HK-2 (cell line): ENCODE results near the gene PHLDA3.
A peak's percentile ranks its signal among the peaks of the same experiment; 100 is the strongest.

Experiments used
- DNase-seq: peaks from one replicate; pipeline ENCODE4 v3.0.0-alpha.2; 2018; ENCODE audit not compliant: unreplicated experiment

The PHLDA3 gene

GRCh38 chr1:201461645-201462441 is 7.1 kb downstream of the PHLDA3 start:
- DNase-seq: peak; percentile 98

GRCh38 chr1:201460814-201461644 is 8.0 kb downstream of the PHLDA3 start:
- DNase-seq: peak; percentile 83

- DNase-seq: no peak
Observed at GRCh38 chr1:201459775-201460174, 9.2 kb downstream of the PHLDA3 start.

- no peak for DNase-seq
Observed at GRCh38 chr1:201459052-201459451, 9.9 kb downstream of the PHLDA3 start.

- no peak for DNase-seq
Observed at GRCh38 chr1:201457508-201457960, 11.5 kb downstream of the PHLDA3 start.

- DNase-seq: peak; percentile 87
Observed at GRCh38 chr1:201456499-201457309, 12.3 kb downstream of the PHLDA3 start.

GRCh38 chr1:201455098-201455497 is 13.9 kb downstream of the PHLDA3 start:
- DNase-seq: no peak

GRCh38 chr1:201454608-201455007 is 14.4 kb downstream of the PHLDA3 start:
- no peak for DNase-seq

GRCh38 chr1:201452866-201453265 is 16.1 kb downstream of the PHLDA3 start:
- no peak for DNase-seq

- DNase-seq: no peak
Observed at GRCh38 chr1:201450721-201451291, 18.2 kb downstream of the PHLDA3 start.

- no peak for DNase-seq
Observed at GRCh38 chr1:201448990-201449389, 20.0 kb downstream of the PHLDA3 start.

GRCh38 chr1:201447903-201448871 is 20.8 kb downstream of the PHLDA3 start:
- peak; percentile 80 for DNase-seq

- DNase-seq: no peak
Observed at GRCh38 chr1:201445310-201445709, 23.7 kb downstream of the PHLDA3 start.

- DNase-seq: no peak
Observed at GRCh38 chr1:201444792-201445191, 24.2 kb downstream of the PHLDA3 start.

- DNase-seq: no peak
Observed at GRCh38 chr1:201443747-201444146, 25.2 kb downstream of the PHLDA3 start.

GRCh38 chr1:201436969-201437368 is 32.0 kb downstream of the PHLDA3 start:
- no peak for DNase-seq

GRCh38 chr1:201436393-201436792 is 32.6 kb downstream of the PHLDA3 start:
- no peak for DNase-seq

GRCh38 chr1:201434266-201434665 is 34.7 kb downstream of the PHLDA3 start:
- no peak for DNase-seq

GRCh38 chr1:201433609-201434008 is 35.4 kb downstream of the PHLDA3 start:
- DNase-seq: no peak

- no peak for DNase-seq
Observed at GRCh38 chr1:201430776-201431175, 38.2 kb downstream of the PHLDA3 start.
